Spleen (tissue), 11 donors: ENCODE data around the gene TBXAS1. TPM values are rescaled to one million over a fixed set of nuclear protein-coding genes. Genes with fewer than 3 reads are reported as not detected.

Experiments used
- DNase-seq: peaks from one replicate; pipeline ENCODE4 v3.0.0-alpha.2; 2020
- H3K27ac ChIP-seq, 8 donors: fragments of 200-600 bp; sonication (generic) in 7 of 8; 1 replicate in 4 of 8; 2 replicates in 4 of 8; pipeline versions ENCODE4 v1.5.0 to v1.8.0; 2016 to 2021; ENCODE audit warnings: inconsistent platforms in 4 of 8, mild to moderate bottlenecking in 4 of 8, moderate library complexity in 1 of 8
- H3K27me3 ChIP-seq, 7 donors: fragments of 200-600 bp; sonication (generic) in 6 of 7; replicated peaks in 1 of 7; 1 replicate in 4 of 7; 2 replicates in 3 of 7; pipeline versions ENCODE4 v1.5.0 to v1.8.0; 2016 to 2021; ENCODE audit warnings: inconsistent platforms in 3 of 7, mild to moderate bottlenecking in 1 of 7
- H3K36me3 ChIP-seq, 6 donors: fragments of 200-600 bp; sonication (generic) in 5 of 6; 1 replicate in 4 of 6; 2 replicates in 2 of 6; pipeline versions ENCODE4 v1.5.0 to v1.8.0; 2016 to 2021; ENCODE audit warnings: inconsistent platforms in 2 of 6
- H3K4me1 ChIP-seq, 6 donors: fragments of 200-600 bp; sonication (generic) in 5 of 6; 1 replicate in 3 of 6; 2 replicates in 3 of 6; pipeline versions ENCODE4 v1.5.0 to v1.8.0; 2016 to 2021; ENCODE audit warnings: inconsistent platforms in 3 of 6
- H3K4me3 ChIP-seq, 8 donors: fragments of 200-600 bp; sonication (generic) in 7 of 8; 1 replicate in 4 of 8; 2 replicates in 4 of 8; pipeline versions ENCODE4 v1.5.0 to v1.8.0; 2016 to 2021; ENCODE audit warnings: inconsistent platforms in 4 of 8, mild to moderate bottlenecking in 4 of 8, moderate library complexity in 2 of 8
- H3K9me3 ChIP-seq, 8 donors: fragments of 200-600 bp; sonication (generic) in 7 of 8; 1 replicate in 4 of 8; 2 replicates in 4 of 8; pipeline versions ENCODE4 v1.5.0 to v1.8.0; 2016 to 2021; ENCODE audit warnings: inconsistent platforms in 4 of 8
- CTCF ChIP-seq, 11 experiments: fragments of 200-600 bp in 7 of 11; fragments of 450-650 bp in 4 of 11; sonication (generic) in 4 of 11; IDR thresholded peaks in 8 of 11; conservative IDR thresholded peaks in 3 of 11; 1 replicate in 7 of 11; 2 replicates in 4 of 11; pipeline versions ENCODE4 v1.4.0 to v1.8.0; 2016 to 2021; ENCODE audit warnings: antibody characterized with exemption in 11 of 11, inconsistent platforms in 4 of 11, mild to moderate bottlenecking in 1 of 11
- POLR2A ChIP-seq, 3 donors: fragments of 450-650 bp; IDR thresholded peaks; one replicate each; pipeline ENCODE4 v1.5.1; 2017; ENCODE audit warnings: antibody characterized with exemption in 3 of 3, mild to moderate bottlenecking in 1 of 3
- POLR2AphosphoS5 ChIP-seq, 3 donors: sonication (generic); formaldehyde crosslinking; IDR thresholded peaks; one replicate each; pipeline ENCODE4 v1.5.1; 2017; ENCODE audit warnings: antibody characterized with exemption in 3 of 3
- WGBS, 5 donors: extraction: QIAGEN DNeasy Blood & Tissue Kit in 3 of 5; methylation state at CpG; one replicate each; pipeline versions ENCODE4 v1.1.5 to v1.1.7; 2013 to 2018; 5-methylcytosine and 5-hydroxymethylcytosine counted together
- intact Hi-C: fragments of 100-400 bp; cut with DNase I; formaldehyde crosslinking; loops from one replicate; pipeline ENCODE4 v1.15.0; 2023; ENCODE audit warnings: low total_unique reads
- polyA plus RNA-seq, 3 donors: library from polyadenylated mRNA; stranded (reverse); fragments of 200-250 nt; gene quantifications; one replicate each; pipeline ENCODE4 v1.2.1, GENCODE V29; 2013
- total RNA-seq, 7 donors: library from RNA; depleted of rRNA in 3 of 7; stranded (reverse); fragments of >200 nt in 3 of 7; fragmentation: NEBNext Ultra II Directional in 4 of 7; extraction: Animal tissue kit (Norgen Biotek cat#: 25700) in 4 of 7; gene quantifications; one replicate each; pipeline versions ENCODE4 v1.1.0 to v1.2.1, GENCODE V29; 2016 to 2021
- donor health status: healthy with polysubstance abuse.
- donor health status: DM: no; HTN: no; CAD: no; lungs with moderate emphysema.
- donor health status: DM: no; HTN: no; CAD: no.
- donor health status: Bipolar disorder and iron deficiency.
- donor health status: healthy.
- donor health status: DM: no; HTN: no; CAD: no.
- donor health status: DM: yes; HTN: yes; CAD: no.

Gene TBXAS1
- total and polyA plus RNA-seq, 10 donors: 19.8 to 287 (median 147) TPM

- peaks cover 0 to 60% (median 16%) of the 10 kb centered on the region in 6 donors for H3K4me1 ChIP-seq
Observed at GRCh38 chr7:139885511-139885910, 56.4 kb downstream of the TBXAS1 start.

GRCh38 chr7:139886206-139886605 is 57.1 kb downstream of the TBXAS1 start:
- Histone ChIP-seq H3K4me3 (no peak overlapping the region), H3K4me1 (peaks cover 0 to 60% (median 16%) of the 10 kb centered on the region in 6 donors), H3K27me3 (no peaks in the 10 kb centered on the region), H3K27ac (peak overlapping the region in 4 of 8 donors; percentile 40 to 78 (median 72)), H3K9me3 (no peaks in the 10 kb centered on the region), H3K36me3 (peaks cover 0 to 49% (median 0%) of the 10 kb centered on the region in 6 donors)
- intact Hi-C loops: no loop called here
- 21 to 44% (median 39%) methylated on average over 2 of the region's 2 CpGs for WGBS, 5 donors
- TF ChIP-seq POLR2A (IDR thresholded peaks at IDR 0.05) (no peak), POLR2AphosphoS5 (IDR thresholded peaks at IDR 0.05) (peak in 1 of 3 donors; percentile 14), CTCF (IDR thresholded peaks at IDR 0.05 in 8 of 11, conservative IDR thresholded peaks at IDR 0.05 in 3 of 11) (no peak)
- no peak for DNase-seq

More at GRCh38 chr7:139885511-139885910, 56.4 kb downstream of the TBXAS1 start:
- intact Hi-C loops: no loop called here
- H3K9me3 ChIP-seq: no peaks in the 10 kb centered on the region
- no peak for DNase-seq
- TF ChIP-seq POLR2A (IDR thresholded peaks at IDR 0.05): no peak
- TF ChIP-seq POLR2AphosphoS5 (IDR thresholded peaks at IDR 0.05): no peak
- peaks cover 0 to 49% (median 0%) of the 10 kb centered on the region in 6 donors for H3K36me3 ChIP-seq
- peak overlapping the region in 4 of 8 donors; percentile 36 to 78 (median 72) for H3K27ac ChIP-seq
- H3K27me3 ChIP-seq: no peaks in the 10 kb centered on the region
- no peak overlapping the region for H3K4me3 ChIP-seq

- Histone ChIP-seq H3K4me3 (no peak overlapping the region), H3K9me3 (no peaks in the 10 kb centered on the region), H3K27me3 (no peaks in the 10 kb centered on the region), H3K27ac (peak overlapping the region in 4 of 8 donors; percentile 40 to 78 (median 70)), H3K36me3 (peaks cover 0 to 47% (median 0%) of the 10 kb centered on the region in 6 donors), H3K4me1 (peaks cover 0 to 60% (median 16%) of the 10 kb centered on the region in 6 donors)
- TF ChIP-seq POLR2A (IDR thresholded peaks at IDR 0.05) (no peak), CTCF (IDR thresholded peaks at IDR 0.05 in 8 of 11, conservative IDR thresholded peaks at IDR 0.05 in 3 of 11) (no peak), POLR2AphosphoS5 (IDR thresholded peaks at IDR 0.05) (no peak)
- WGBS, 5 donors: 76 to 90% (median 85%) methylated on average over 2 of the region's 2 CpGs
- intact Hi-C loops: no loop called here
- no peak for DNase-seq
Observed at GRCh38 chr7:139886899-139887298, 57.8 kb downstream of the TBXAS1 start.

GRCh38 chr7:139887992-139888481 is 59.0 kb downstream of the TBXAS1 start:
- H3K4me3 ChIP-seq: no peak overlapping the region
- intact Hi-C loops: no loop called here
- DNase-seq: no peak
- H3K4me1 ChIP-seq: peaks cover 0 to 60% (median 16%) of the 10 kb centered on the region in 6 donors
- peak in 1 of 3 donors; percentile 56 for TF ChIP-seq POLR2AphosphoS5 (IDR thresholded peaks at IDR 0.05)
- no peak for TF ChIP-seq CTCF (IDR thresholded peaks at IDR 0.05 in 8 of 11, conservative IDR thresholded peaks at IDR 0.05 in 3 of 11)
- H3K27ac ChIP-seq: peak overlapping the region in 6 of 8 donors; percentile 34 to 78 (median 61)
- no peaks in the 10 kb centered on the region for H3K9me3 ChIP-seq
- H3K27me3 ChIP-seq: no peaks in the 10 kb centered on the region
- peaks cover 0 to 41% (median 0%) of the 10 kb centered on the region in 6 donors for H3K36me3 ChIP-seq
- 33 to 57% (median 49%) methylated on average over 5 of the region's 5 CpGs for WGBS, 5 donors
